AG20443 (cell line): ENCODE measurements around the gene PAPLN.
"Not testable (repeated sequence)": the region's sequence is repeated elsewhere in the genome, so short reads cannot be mapped to it uniquely, and the experiment has no call there.

ENCODE experiments used
- DNase-seq: peaks from one replicate; pipeline ENCODE4 v3.0.0; 2012; ENCODE audit warnings: low spot score, mixed read lengths

Gene PAPLN

DNA sequence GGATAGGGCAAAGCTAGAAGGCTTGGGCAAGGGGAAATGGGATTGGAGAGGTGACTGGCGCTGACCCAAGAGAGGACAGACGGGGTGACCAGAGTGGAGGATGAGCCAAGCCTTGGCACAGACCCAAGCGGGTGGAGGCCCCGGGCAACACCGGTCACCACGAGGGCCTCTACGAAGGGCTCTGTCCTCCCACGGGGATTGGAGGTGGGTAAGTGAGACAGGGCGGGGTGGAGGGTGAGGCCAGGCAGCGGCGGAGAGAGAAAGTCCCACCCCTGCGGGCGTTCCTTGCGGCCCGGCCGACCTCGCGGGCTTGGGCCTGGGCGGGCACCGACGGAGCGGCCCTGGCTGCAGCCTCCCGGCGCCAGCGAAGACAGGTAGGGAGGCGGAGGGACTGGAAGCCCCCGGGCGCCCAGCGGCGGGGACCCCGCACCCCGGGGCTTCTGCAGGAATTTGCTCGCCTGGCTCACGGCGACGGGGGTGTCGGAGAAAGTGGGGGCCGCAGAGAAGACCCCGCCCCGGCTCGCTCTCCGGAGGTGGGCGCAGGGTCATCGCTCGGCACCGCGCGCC is at the start of gene PAPLN:
TSS of gene PAPLN (plus strand) at position 288 of the 567 bp plus-strand sequence. CDS start 2,273 bp downstream, outside the sequence.
- DNase-seq, result peak; percentile 41

DNA sequence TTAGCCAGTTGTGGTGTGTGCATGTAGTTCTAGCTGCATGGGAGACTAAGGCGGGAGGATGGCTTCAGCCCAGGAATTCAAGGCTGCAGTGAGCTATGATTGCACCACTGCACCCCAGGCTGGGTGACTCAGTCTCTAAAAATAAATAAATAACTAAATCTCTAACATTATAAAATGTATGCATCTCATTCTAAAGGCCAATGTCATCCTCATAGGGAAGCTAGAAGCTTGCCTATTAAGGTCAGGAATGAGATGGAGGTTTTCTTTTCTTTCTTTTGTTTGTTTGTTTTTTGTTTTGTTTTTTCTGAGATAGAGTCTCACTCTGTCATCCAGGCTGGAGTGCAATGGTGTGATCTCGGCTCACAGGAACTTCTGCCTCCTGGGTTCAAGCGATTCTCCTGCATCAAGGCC is 48.8 kb upstream of the PAPLN start:
- peak; percentile 16 for DNase-seq

DNA sequence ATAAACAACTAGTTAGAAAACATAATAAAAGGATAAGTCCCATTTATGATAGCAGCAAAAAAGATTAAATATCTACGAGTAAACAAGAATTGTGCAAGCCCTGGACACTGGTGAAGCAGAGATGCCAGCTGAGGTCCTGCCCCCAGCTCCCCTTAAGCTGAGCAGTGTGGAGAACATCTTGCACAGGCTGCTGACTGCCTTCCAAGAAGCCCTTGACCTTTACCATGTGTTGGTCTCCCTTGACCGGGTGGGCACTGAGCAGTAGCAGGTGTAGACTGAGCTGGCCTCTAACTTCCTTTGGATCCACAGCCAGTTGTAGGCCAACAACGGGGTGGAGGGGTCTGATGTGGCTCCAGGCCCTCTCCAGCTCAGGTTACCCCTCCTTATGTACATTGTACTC is 47.7 kb upstream of the PAPLN start:
- DNase-seq, result no peak

DNA sequence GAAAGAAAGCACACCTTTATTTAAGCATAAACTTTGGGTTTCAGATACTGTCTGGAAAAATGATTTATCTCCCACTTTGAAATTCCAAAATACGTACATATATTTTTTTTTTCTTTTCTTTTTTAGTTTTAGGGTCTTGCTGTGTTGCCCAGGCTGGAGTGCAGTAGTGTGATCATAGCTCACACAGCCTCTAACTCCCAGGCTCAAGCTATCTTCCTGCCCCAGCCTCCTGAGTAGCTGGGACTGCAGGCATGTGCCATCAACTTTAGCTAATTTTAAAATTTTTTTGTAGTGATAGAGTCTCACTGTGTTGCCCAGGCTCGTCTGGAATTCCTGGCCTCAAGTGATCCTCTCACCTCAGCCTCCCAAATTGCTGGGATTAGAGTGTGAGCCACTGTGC is 45.9 kb upstream of the PAPLN start:
- no peak for DNase-seq

- not testable (repeated sequence) for DNase-seq
These were observed 43.0 kb upstream of the PAPLN start for GRCh38 chr14:73194306-73194705.

DNA sequence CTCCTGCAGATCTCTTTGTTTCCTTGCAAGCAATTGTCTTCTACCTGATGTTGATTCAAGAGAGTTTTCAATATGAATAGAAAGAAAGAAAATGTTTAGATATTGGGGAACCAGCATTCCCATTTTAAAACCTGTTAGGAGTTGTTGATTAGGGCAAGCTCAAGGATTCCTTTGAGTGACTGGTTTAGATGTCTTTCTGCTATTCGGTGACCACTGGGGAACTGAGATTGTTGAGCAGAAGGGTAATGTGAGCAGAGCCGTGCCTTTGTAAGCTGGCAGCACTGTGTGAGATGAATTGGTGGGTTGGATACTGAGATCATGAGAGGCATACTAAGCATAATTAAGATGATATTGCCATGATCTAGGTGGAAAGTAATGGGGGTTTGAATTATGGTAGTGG is 39.1 kb upstream of the PAPLN start:
- no peak for DNase-seq

GRCh38 chr14:73203527-73203926 is 33.8 kb upstream of the PAPLN start:
- no peak for DNase-seq

- DNase-seq, result no peak
These were observed 29.7 kb upstream of the PAPLN start for GRCh38 chr14:73207615-73208014.

GRCh38 chr14:73208390-73208789 is 28.9 kb upstream of the PAPLN start:
- DNase-seq, result no peak

DNA sequence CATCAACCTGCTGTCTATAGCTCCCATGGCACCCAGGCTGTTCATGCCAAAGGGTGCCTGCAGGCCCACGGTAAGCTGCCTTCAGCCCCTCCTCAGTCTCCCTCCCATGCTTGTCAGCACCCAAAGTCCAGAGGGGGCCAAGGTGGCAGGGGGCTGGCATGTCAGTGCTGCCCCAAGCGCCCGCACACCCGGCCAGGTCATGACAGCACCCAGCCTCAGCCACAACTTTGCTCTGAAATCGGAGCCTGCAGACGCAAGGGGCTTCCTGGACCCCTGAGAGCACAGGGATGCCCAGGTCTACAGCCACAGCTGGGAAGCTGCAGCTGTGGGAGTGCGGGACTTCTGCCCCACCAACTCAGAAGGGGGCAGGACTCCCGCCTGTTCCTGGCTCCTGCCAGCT is 28.5 kb upstream of the PAPLN start:
- no peak for DNase-seq

- no peak for DNase-seq
These were observed 27.4 kb upstream of the PAPLN start for GRCh38 chr14:73209953-73210352.

DNA sequence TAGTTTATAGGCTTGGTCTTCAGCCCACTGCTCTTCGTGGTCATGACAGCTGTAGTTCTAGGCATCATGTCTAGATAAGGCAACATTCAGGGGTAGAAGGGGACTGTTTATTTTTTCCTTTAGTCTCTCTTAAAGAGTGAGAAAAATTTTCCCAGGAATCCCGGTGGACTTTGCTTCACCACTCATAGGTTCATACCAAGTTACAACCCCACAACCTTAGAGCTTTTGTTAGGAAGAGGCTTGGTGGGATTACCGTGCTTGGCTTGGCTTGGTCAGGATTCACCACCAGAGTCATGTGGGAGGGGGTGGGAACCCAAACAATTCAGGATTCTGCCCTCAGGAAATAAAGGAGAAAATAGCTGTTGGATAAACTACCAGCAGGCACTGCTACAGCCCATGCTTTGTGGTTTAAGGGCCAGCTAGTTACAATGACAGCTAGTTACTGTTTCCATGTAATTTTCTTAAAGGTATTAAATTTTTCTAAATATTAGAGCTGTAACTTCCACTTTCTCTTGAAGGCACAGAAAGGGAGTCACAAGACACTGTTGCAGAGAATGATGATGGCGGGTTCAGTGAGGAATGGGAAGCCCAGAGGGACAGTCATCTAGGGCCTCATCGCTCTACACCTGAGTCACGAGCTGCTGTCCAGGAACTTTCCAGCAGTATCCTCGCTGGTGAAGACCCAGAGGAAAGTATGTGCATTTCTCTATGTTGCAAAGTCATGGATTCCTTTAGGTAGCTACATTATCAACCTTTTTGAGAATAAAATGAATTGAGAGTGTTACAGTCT is 25.9 kb upstream of the PAPLN start:
- no peak for DNase-seq

- DNase-seq, result no peak
These were observed 21.3 kb upstream of the PAPLN start for GRCh38 chr14:73216030-73216429.

- DNase-seq, result no peak
These were observed 19.9 kb upstream of the PAPLN start for GRCh38 chr14:73217411-73217810.

DNA sequence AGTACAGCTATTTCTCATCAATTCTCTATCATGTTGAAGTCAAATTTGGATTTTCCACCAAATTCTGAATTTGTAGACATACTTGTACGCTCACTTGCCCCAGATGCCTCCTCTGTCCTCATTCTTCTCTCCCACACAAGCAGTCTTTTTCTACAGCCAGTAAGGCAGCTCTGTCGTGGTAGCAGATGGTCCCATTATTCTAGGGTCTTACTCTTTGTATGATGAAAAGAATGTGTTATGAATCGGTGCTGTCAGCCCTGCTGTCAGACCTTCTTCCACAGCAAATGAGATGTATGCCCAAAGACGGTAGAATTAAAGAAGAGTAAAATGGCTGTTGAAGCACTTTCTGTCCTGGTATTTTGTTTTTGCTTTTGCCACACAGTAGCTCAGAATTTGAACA is 17.2 kb upstream of the PAPLN start:
- DNase-seq, result no peak

GRCh38 chr14:73220634-73221033 is 16.7 kb upstream of the PAPLN start:
- DNase-seq, result no peak

GRCh38 chr14:73221945-73222344 is 15.4 kb upstream of the PAPLN start:
- DNase-seq, result no peak

DNA sequence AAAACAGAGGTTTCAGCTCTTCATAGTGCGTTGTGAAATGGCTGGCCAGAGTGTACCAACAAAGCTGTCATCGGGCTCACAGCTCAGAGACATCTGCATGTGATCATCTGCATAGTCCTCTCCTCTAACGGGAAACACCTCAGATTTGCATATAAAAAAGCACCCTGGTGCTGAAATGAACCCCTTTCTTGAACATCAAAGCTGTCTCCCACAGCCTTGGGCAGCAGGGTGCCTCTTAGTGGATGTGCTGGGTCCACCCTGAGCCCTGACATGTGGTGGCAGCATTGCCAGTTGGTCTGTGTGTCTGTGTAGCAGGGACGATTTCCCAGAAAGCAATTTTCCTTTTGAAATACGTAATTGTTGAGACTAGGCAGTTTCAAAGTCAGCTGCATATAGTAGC is 14.3 kb upstream of the PAPLN start:
- DNase-seq, result peak; percentile 51

- DNase-seq, result no peak
These were observed 11.8 kb upstream of the PAPLN start for GRCh38 chr14:73225496-73225895.

DNA sequence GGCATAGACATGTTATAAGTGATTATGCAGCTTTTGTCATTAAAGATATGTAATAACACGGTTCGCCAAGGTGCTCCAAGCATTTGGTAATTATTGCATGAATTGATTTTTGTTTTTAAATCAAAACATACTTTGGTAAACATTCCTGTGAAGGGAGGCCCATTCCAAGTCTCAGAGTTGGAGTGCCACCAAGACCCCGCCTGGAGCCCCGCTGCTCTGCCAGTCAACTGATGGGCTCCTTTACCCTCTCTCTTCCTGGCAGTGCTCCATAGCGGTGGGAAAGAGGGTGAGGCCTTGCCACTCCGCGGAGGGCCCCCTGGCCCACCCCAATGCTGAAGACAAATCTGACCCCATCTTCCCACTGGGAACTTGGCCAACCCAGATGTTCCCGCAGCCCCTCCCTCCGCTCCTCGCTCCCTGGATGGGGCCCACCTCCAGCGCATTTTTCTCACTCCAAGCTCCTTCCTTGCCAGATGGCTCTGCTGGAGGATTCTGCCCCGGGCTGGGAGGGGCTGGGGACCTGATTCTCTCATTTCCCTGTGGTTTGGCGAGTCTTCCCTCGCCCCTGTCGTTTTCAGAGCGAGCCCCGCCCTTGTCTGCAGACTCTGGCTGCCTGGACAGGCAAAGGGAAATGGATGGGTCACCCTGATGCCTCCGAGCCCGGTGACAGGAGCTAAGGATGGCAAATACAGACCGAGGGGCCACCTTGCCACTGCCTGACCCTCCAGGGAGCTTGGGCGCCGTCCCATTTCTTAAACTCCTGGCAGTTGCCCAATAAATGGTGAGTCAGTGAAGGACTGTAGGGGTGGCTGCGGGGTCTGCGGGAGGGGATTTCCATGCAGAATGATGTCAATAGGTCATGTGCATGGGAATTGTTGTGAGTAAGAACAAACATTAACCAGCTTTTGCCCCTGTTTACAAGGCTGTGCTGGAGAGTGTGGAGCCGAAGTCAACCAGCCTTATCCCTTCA is 9.2 kb upstream of the PAPLN start:
- peak; percentile 93 for DNase-seq

GRCh38 chr14:73230051-73230450 is 7.3 kb upstream of the PAPLN start:
- no peak for DNase-seq

DNA sequence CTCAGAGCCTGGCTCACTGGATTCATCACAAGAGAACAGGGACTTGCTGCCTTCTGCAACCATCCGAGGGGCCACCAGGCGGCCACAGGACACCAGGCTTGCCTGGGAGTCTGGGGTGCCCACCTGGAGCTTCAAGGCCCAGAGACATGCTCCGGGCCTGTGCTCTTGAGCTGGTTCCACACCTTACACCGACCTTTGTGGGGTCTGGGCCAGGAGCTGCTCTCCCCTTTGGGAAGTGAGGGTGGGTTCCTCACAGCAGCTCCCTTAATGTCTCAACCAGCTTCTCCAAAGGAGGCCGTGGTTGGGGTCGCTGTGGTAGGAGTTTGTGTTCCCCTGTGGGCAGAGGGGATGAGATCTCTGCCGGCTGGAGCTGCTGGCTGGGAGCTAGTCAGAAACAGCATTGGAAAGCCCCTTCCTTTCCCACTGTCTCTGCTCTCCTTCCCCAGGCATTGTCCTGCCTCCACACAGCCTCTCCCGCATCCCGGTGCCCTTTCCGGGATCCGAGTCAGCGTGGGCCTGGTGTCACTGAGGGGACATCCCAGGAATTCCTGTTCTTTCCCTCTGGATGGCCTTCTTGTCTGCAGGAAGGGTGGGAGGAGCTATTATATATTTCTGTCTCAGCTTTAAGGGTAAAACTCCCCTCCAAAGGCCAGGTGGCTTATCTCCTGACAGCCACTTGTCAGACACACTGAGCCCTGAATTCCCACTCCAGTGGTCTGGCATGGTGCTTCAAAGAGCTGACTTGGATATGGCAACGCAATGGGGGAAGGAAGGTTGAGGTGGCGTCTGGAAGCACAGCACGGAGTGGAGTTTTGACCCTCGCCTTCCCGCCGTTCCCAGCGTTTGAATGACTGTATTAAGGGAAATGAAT is 5.1 kb upstream of the PAPLN start:
- no peak for DNase-seq
